Fibroblast of upper back skin (primary cell): Measurements from ENCODE around the gene SGCD.

Experiments
- DNase-seq: peaks from one replicate; pipeline ENCODE4 v3.0.0-alpha.2; 2013

SGCD gene

GRCh38 chr5:156363861-156364260, 36.9 kb downstream of the SGCD start:
- DNase-seq: no peak

GRCh38 chr5:156366521-156366920, 39.6 kb downstream of the SGCD start:
- DNase-seq: peak; percentile 57

- DNase-seq: peak; percentile 97
These were observed 40.6 kb downstream of the SGCD start for GRCh38 chr5:156367597-156367996.

GRCh38 chr5:156375895-156376495, 49.0 kb downstream of the SGCD start:
- DNase-seq: no peak

GRCh38 chr5:156376751-156377150, 49.8 kb downstream of the SGCD start:
- DNase-seq: no peak

- no peak for DNase-seq
These were observed 51.2 kb downstream of the SGCD start for GRCh38 chr5:156378159-156378558.

GRCh38 chr5:156379206-156379605, 52.2 kb downstream of the SGCD start:
- DNase-seq: peak; percentile 57

- peak; percentile 86 for DNase-seq
These were observed 53.9 kb downstream of the SGCD start for GRCh38 chr5:156380848-156381247.

GRCh38 chr5:156383510-156384265, 56.7 kb downstream of the SGCD start:
- peak; percentile 86 for DNase-seq

GRCh38 chr5:156385416-156385815, 58.5 kb downstream of the SGCD start:
- no peak for DNase-seq

GRCh38 chr5:156386976-156387375, 60.0 kb downstream of the SGCD start:
- DNase-seq: no peak

GRCh38 chr5:156387391-156387790, 60.4 kb downstream of the SGCD start:
- DNase-seq: no peak

- no peak for DNase-seq
These were observed 61.3 kb downstream of the SGCD start for GRCh38 chr5:156388233-156388632.

GRCh38 chr5:156391139-156391538, 64.2 kb downstream of the SGCD start:
- peak; percentile 93 for DNase-seq

- no peak for DNase-seq
These were observed 67.0 kb downstream of the SGCD start for GRCh38 chr5:156393980-156394379.

GRCh38 chr5:156394642-156395305, 67.8 kb downstream of the SGCD start:
- DNase-seq: peak; percentile 39

GRCh38 chr5:156395306-156395675, 68.3 kb downstream of the SGCD start:
- no peak for DNase-seq

- peak; percentile 83 for DNase-seq
These were observed 69.3 kb downstream of the SGCD start for GRCh38 chr5:156396063-156396829.

- DNase-seq: no peak
These were observed 69.8 kb downstream of the SGCD start for GRCh38 chr5:156396830-156397081.

- DNase-seq: no peak
These were observed 72.4 kb downstream of the SGCD start for GRCh38 chr5:156399323-156399722.

GRCh38 chr5:156400231-156400986, 73.4 kb downstream of the SGCD start:
- peak; percentile 28 for DNase-seq

GRCh38 chr5:156401804-156402203, 74.8 kb downstream of the SGCD start:
- no peak for DNase-seq

- DNase-seq: peak; percentile 60
These were observed 75.5 kb downstream of the SGCD start for GRCh38 chr5:156402387-156402921.
